Endodermal cell (in vitro differentiated cells): ENCODE measurements around the gene CTSC. TPM values are rescaled to one million over a fixed set of nuclear protein-coding genes. Genes with fewer than 3 reads are reported as not detected.

Source experiments
- DNase-seq: peaks from one replicate; pipeline ENCODE4 v3.0.0-alpha.2; 2017
- H3K27ac ChIP-seq: 2 replicates; pipeline ENCODE4 v1.5.1; 2013; ENCODE audit warnings: mild to moderate bottlenecking, low read depth, low read length, moderate library complexity
- H3K27me3 ChIP-seq: 2 replicates; pipeline ENCODE4 v1.6.1; 2013; ENCODE audit warnings: mild to moderate bottlenecking, low read length, moderate library complexity; ENCODE audit not compliant: insufficient read depth, control insufficient read depth, poor library complexity, severe bottlenecking
- H3K36me3 ChIP-seq: 2 replicates; pipeline ENCODE4 v1.7.0; 2013; ENCODE audit warnings: mild to moderate bottlenecking, low read length, moderate library complexity; ENCODE audit not compliant: control insufficient read depth, insufficient read depth
- H3K4me1 ChIP-seq: one replicate; pipeline ENCODE4 v1.7.0; 2013; ENCODE audit warnings: low read length; ENCODE audit not compliant: control insufficient read depth, insufficient read depth
- H3K4me3 ChIP-seq: 2 replicates; pipeline ENCODE4 v1.5.1; 2013; ENCODE audit warnings: mild to moderate bottlenecking, low read length, moderate library complexity
- H3K9ac ChIP-seq: 2 replicates; pipeline ENCODE4 v1.6.1; 2013; ENCODE audit warnings: mild to moderate bottlenecking, low read length, moderate library complexity; ENCODE audit not compliant: poor library complexity, severe bottlenecking; ENCODE audit errors: extremely low read depth
- H3K9me3 ChIP-seq: 2 replicates; pipeline ENCODE4 v1.6.1; 2013; ENCODE audit warnings: mild to moderate bottlenecking, low read length, moderate library complexity; ENCODE audit not compliant: control insufficient read depth
- H3K27ac Mint-ChIP-seq: 2 replicates; pipeline ENCODE4 v1.8.0; 2020; ENCODE audit warnings: mixed read lengths
- H3K27me3 Mint-ChIP-seq: 2 replicates; pipeline ENCODE4 v1.8.0; 2021; ENCODE audit warnings: mild to moderate bottlenecking, mixed read lengths; ENCODE audit not compliant: insufficient read depth
- H3K36me3 Mint-ChIP-seq: 2 replicates; pipeline ENCODE4 v1.8.0; 2020; ENCODE audit warnings: low read depth, mixed read lengths
- H3K4me1 Mint-ChIP-seq: 2 replicates; pipeline ENCODE4 v1.8.0; 2020; ENCODE audit warnings: mixed read lengths
- H3K4me3 Mint-ChIP-seq: 2 replicates; pipeline ENCODE4 v1.8.0; 2020; ENCODE audit warnings: mild to moderate bottlenecking, moderate library complexity, mixed read lengths
- H3K9me3 Mint-ChIP-seq: 2 replicates; pipeline ENCODE4 v1.8.0; 2020; ENCODE audit warnings: mild to moderate bottlenecking, mixed read lengths
- WGBS, 2 experiments: methylation state at CpG; one replicate each; pipeline versions ENCODE4 v1.1.5 to v1.1.7; 2013; ENCODE audit warnings: missing lambda C conversion rate in 2 of 2, mixed read lengths in 1 of 2; ENCODE audit not compliant: insufficient coverage in 1 of 2, insufficient read length in 1 of 2; 5-methylcytosine and 5-hydroxymethylcytosine counted together
- total RNA-seq, 2 donors: library from RNA; stranded (reverse); fragmentation: NEBNext Ultra II Directional in 1 of 2; extraction: Animal tissue kit (Norgen Biotek cat#: 25700) in 1 of 2; gene quantifications; 2 replicates in 1 of 2; 3 replicates in 1 of 2; pipeline ENCODE4 v1.2.1, GENCODE V29; 2021
- TF ChIP-seq, protein P1 (sequence below): fragments of 200-600 bp; sonication (generic); conservative IDR thresholded peaks from 2 replicates; pipeline ENCODE4 v1.5.0; 2021; ENCODE audit warnings: antibody characterized with exemption, mild to moderate bottlenecking

Gene CTSC
- total RNA-seq, 2 donors from 2014 or later, result 234 to 273 TPM

DNA sequence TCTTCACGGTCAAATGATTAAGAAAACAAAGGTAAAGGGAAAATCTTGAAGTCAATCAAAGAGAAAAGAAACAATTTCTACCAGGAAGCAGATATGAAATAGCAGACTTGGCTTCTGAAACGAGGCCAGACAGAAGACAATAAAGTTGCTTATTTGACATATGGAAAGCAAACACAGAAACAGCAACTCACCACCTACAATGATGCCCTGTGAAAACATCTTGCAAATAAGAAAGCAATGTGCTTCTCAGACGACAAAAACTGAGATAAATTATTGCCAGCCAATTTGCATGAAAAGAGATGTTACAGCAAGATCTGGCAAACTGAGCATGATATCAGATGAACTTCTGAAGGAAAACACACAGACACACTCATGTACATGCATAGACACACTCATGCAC is 45.9 kb upstream of the CTSC start:
- TF ChIP-seq, protein P1, sequence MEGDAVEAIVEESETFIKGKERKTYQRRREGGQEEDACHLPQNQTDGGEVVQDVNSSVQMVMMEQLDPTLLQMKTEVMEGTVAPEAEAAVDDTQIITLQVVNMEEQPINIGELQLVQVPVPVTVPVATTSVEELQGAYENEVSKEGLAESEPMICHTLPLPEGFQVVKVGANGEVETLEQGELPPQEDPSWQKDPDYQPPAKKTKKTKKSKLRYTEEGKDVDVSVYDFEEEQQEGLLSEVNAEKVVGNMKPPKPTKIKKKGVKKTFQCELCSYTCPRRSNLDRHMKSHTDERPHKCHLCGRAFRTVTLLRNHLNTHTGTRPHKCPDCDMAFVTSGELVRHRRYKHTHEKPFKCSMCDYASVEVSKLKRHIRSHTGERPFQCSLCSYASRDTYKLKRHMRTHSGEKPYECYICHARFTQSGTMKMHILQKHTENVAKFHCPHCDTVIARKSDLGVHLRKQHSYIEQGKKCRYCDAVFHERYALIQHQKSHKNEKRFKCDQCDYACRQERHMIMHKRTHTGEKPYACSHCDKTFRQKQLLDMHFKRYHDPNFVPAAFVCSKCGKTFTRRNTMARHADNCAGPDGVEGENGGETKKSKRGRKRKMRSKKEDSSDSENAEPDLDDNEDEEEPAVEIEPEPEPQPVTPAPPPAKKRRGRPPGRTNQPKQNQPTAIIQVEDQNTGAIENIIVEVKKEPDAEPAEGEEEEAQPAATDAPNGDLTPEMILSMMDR, result no peak
- Histone ChIP-seq H3K9ac (no peak overlapping the region), H3K9me3 (no peaks in the 10 kb centered on the region), H3K4me3 (no peak overlapping the region), H3K27ac (no peak overlapping the region), H3K4me1 (no peaks in the 10 kb centered on the region), H3K27me3 (no peaks in the 10 kb centered on the region), H3K36me3 (no peaks in the 10 kb centered on the region)
- no peak for DNase-seq
- Mint-ChIP-seq H3K27me3 (no peaks in the 10 kb centered on the region), H3K27ac (no peak overlapping the region), H3K9me3 (no peaks in the 10 kb centered on the region), H3K4me1 (peaks cover 2% of the 10 kb centered on the region), H3K4me3 (no peak overlapping the region), H3K36me3 (no peaks in the 10 kb centered on the region)
- WGBS, 2 experiments, result 83 to 89% methylated on average over 2 to 3 of the region's 3 CpGs

DNA sequence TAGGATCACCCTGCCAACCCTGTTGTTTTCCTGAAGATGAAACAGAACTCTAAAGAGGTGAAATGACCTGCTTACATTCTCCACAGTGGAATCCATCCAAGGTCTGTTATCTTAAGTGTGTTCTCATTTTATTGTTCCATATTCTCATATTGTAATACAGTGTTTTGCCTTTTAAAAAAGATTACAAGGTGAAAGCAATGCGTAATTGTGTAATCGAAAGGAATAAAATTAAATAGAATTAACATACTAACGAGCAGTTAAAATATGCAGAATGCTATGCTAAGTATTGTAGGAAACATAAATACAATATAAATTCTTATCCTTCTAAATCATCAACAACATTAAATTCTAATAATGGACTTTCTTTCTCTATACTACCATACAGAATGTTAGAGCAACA is 41.6 kb upstream of the CTSC start:
- Mint-ChIP-seq H3K27me3 (no peaks in the 10 kb centered on the region), H3K27ac (no peak overlapping the region), H3K9me3 (no peaks in the 10 kb centered on the region), H3K4me3 (no peak overlapping the region), H3K4me1 (peaks cover 4% of the 10 kb centered on the region), H3K36me3 (no peaks in the 10 kb centered on the region)
- Histone ChIP-seq H3K9ac (no peak overlapping the region), H3K27ac (no peak overlapping the region), H3K4me1 (no peaks in the 10 kb centered on the region), H3K36me3 (no peaks in the 10 kb centered on the region), H3K9me3 (no peaks in the 10 kb centered on the region), H3K27me3 (no peaks in the 10 kb centered on the region), H3K4me3 (no peak overlapping the region)
- DNase-seq, result no peak
- TF ChIP-seq, protein P1, result no peak
- no CpG with 5 or more reads among the region's 3 CpGs for WGBS, 2 experiments

DNA sequence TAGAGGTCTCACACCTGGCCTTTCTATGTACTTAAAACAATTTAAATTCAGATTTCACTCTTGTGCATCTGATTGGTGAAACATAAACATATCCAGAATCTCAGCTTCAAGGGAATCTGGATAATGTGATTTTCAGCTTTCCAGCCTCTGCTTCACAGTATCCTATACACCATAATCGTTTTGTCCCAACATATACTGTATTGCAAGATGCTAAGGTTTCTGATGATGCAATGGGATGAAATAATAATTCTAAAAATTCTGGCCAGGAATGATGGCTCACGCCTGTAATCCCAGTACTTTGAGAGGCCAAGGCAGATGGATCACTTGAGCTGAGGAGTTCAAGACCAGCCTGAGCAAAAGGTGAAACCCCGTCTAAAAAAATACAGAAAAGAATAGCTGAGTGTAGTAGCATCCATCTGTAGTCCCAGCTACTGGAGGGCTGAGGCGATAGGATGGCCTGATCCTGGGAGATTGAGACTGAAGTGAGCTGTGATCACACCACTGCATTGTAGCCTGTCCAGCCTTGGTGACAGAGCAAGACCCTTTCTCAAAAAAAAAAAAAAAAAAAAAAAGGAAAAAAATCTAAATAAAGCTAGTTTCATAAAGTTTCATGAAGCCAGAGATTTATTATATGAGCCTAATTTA is 41.0 kb upstream of the CTSC start:
- H3K27me3 Mint-ChIP-seq, result no peaks in the 10 kb centered on the region
- no peak overlapping the region for H3K4me3 ChIP-seq
- H3K4me1 ChIP-seq, result no peaks in the 10 kb centered on the region
- H3K4me3 Mint-ChIP-seq, result no peak overlapping the region
- no peaks in the 10 kb centered on the region for H3K36me3 ChIP-seq
- no peaks in the 10 kb centered on the region for H3K9me3 ChIP-seq
- H3K27me3 ChIP-seq, result no peaks in the 10 kb centered on the region
- H3K27ac Mint-ChIP-seq, result no peak overlapping the region
- no peaks in the 10 kb centered on the region for H3K9me3 Mint-ChIP-seq
- DNase-seq, result no peak
- H3K36me3 Mint-ChIP-seq, result no peaks in the 10 kb centered on the region
- H3K27ac ChIP-seq, result no peak overlapping the region
- H3K9ac ChIP-seq, result no peak overlapping the region
- TF ChIP-seq, protein P1, result no peak
- 81 to 90% methylated on average over 2 to 3 of the region's 4 CpGs for WGBS, 2 experiments
- peaks cover 4% of the 10 kb centered on the region for H3K4me1 Mint-ChIP-seq
